Measurements from ENCODE around the gene MAP3K3.

- TF ChIP-seq CTCF (IDR thresholded peaks at IDR 0.05) (no peak), EZH2 (IDR thresholded peaks at IDR 0.05; ENCODE audit: borderline replicate concordance, insufficient read depth, low read depth, low read length, poor library complexity, severe bottlenecking) (no peak)
These were observed 12.2 kb upstream of the MAP3K3 start for GRCh38 chr17:63609816-63610573.
